CD4-positive, alpha-beta T cell treated with Interleukin-12 subunit alpha and Interleukin-12 subunit beta, for 1 hour (primary cell): ENCODE measurements around the gene PRR19.

ENCODE experiments used
- DNase-seq: peaks from one replicate; pipeline ENCODE4 v3.0.0-alpha.2; 2020

The PRR19 gene

DNA sequence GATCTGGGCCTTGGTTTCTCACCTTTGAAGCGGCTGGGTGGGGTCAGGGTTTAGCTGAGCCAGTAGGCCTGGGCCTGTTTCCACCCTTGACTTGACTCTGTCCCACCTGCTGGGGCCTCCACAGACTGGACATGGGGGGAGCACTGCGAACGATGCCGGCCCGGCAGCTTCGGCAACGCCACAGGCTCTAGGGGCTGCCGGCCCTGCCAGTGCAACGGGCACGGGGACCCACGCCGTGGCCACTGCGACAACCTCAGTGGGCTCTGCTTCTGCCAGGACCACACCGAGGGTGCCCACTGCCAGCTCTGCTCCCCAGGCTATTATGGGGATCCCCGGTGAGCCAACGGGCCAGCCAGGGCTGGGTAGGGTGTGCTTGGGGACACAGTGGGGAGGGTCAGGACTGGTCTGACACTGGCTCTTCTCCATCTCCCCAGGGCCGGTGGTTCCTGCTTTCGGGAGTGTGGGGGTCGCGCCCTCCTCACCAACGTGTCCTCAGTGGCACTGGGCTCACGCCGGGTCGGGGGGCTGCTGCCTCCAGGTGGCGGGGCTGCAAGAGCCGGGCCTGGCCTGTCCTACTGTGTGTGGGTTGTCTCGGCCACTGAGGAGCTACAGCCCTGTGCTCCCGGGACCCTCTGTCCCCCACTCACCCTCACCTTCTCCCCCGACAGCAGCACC, 51.5 kb downstream of the PRR19 start:
- DNase-seq = no peak

GRCh38 chr19:42355896-42356295, 54.0 kb downstream of the PRR19 start:
- no peak for DNase-seq

DNA sequence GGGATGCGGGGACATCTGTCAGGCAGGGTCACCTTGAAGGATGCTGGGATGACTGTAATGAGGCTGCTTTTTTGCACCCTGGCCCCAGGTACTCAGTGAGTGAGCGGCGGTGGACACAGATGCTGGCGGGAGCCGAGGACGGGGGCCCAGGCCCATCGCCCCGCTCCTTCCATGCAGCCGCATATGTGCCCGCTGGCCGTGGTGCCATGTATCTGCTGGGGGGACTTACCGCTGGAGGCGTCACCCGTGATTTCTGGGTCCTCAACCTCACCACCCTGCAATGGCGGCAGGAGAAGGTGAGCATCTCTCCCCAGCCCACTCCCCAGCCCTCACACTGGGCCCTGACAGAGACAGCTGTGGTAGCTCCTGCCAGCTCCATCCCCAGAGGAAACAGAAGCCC, 54.8 kb downstream of the PRR19 start:
- no peak for DNase-seq

DNA sequence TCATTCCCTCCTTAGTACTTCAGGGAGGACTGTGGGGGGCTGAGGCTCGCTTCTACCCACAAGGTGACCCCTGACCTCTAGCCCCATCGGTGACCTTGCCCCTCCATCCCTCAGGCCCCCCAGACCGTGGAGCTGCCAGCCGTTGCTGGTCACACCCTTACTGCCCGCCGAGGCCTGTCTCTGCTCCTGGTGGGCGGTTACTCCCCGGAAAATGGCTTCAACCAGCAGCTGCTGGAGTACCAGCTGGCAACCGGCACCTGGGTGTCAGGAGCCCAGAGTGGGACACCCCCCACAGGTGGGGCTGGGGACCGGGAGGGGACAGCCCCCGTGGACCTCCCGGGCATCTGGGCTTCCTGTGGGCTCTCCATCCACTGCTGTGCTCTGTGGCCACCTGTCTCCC, 55.4 kb downstream of the PRR19 start:
- no peak for DNase-seq
